HG03342 (cell line): ENCODE measurements around the gene HDDC3.
"Not testable (repeated sequence)": the region's sequence is repeated elsewhere in the genome, so short reads cannot be mapped to it uniquely, and the experiment has no call there.

ENCODE experiments used
- ATAC-seq: cut with Tn5 transposase; IDR thresholded peaks from one replicate; pipeline ENCODE4 v1.9.1; 2021; ENCODE audit warnings: mild to moderate bottlenecking, moderate library complexity; ENCODE audit not compliant: unreplicated experiment

HDDC3 gene

GRCh38 chr15:90930861-90931574, 1.3 kb downstream of the HDDC3 start:
- no peak for ATAC-seq

GRCh38 chr15:90929246-90930019, 2.9 kb downstream of the HDDC3 start:
- no peak for ATAC-seq

- not testable (repeated sequence) for ATAC-seq
Observed at GRCh38 chr15:90928106-90928505, 4.2 kb downstream of the HDDC3 start.

- ATAC-seq: not testable (repeated sequence)
Observed at GRCh38 chr15:90926766-90927165, 5.6 kb downstream of the HDDC3 start.

- peak; percentile 82 for ATAC-seq
Observed at GRCh38 chr15:90924375-90924774, 8.0 kb downstream of the HDDC3 start.

GRCh38 chr15:90922712-90923322, 9.5 kb downstream of the HDDC3 start:
- peak; percentile 65 for ATAC-seq

- ATAC-seq: no peak
Observed at GRCh38 chr15:90921887-90922286, 10.5 kb downstream of the HDDC3 start.

- no peak for ATAC-seq
Observed at GRCh38 chr15:90918835-90919234, 13.5 kb downstream of the HDDC3 start.

GRCh38 chr15:90918034-90918788, 14.1 kb downstream of the HDDC3 start:
- ATAC-seq: no peak

GRCh38 chr15:90917569-90917968, 14.8 kb downstream of the HDDC3 start:
- ATAC-seq: no peak

- no peak for ATAC-seq
Observed at GRCh38 chr15:90916461-90916860, 15.9 kb downstream of the HDDC3 start.

- ATAC-seq: no peak
Observed at GRCh38 chr15:90915808-90916440, 16.4 kb downstream of the HDDC3 start.

GRCh38 chr15:90915216-90915807, 17.0 kb downstream of the HDDC3 start:
- ATAC-seq: no peak

GRCh38 chr15:90914305-90915080, 17.9 kb downstream of the HDDC3 start:
- ATAC-seq: no peak

- ATAC-seq: no peak
Observed at GRCh38 chr15:90913398-90913944, 18.9 kb downstream of the HDDC3 start.

- ATAC-seq: no peak
Observed at GRCh38 chr15:90912770-90913075, 19.6 kb downstream of the HDDC3 start.

GRCh38 chr15:90911906-90912769, 20.2 kb downstream of the HDDC3 start:
- no peak for ATAC-seq

GRCh38 chr15:90911302-90911623, 21.1 kb downstream of the HDDC3 start:
- no peak for ATAC-seq
